IMR-90 (cell line): ENCODE measurements around the gene CDKAL1. TPM values are rescaled to one million over a fixed set of nuclear protein-coding genes. Genes with fewer than 3 reads are reported as not detected.

Experiments
- ATAC-seq: fragments of 200-7000 bp; cut with Tn5 transposase; 2 replicates; pipeline ENCODE4 v1.9.1; 2020; ENCODE audit warnings: low read depth, mild to moderate bottlenecking, moderate library complexity
- BruUV-seq: library from RNA; stranded (reverse); fragments of 400-500 nt; replicated peaks from 2 replicates; lab custom pipeline; 2021; lab: Mats Ljungman, UMichigan
- CTCF ChIA-PET: fragments of 300-600 bp; formaldehyde crosslinking; extraction: SDS; loops from one replicate; lab custom pipeline; 2021; ENCODE audit warnings: antibody characterized with exemption; lab: Yijun Ruan, JAX
- POLR2A ChIA-PET: fragments of 300-600 bp; sonication (Branson Sonifier 250); formaldehyde crosslinking; loops from one replicate; lab custom pipeline; 2022; ENCODE audit warnings: antibody characterized with exemption; ENCODE audit not compliant: unreplicated experiment; lab: Charles Lee
- DNase-seq: peaks from one replicate; pipeline ENCODE4 v3.0.0; 2013
- H2AFZ ChIP-seq: replicated peaks from 2 replicates; pipeline ENCODE3; 2013; ENCODE audit warnings: low read length, mild to moderate bottlenecking; ENCODE audit not compliant: poor library complexity
- H2AK5ac ChIP-seq: 2 replicates; pipeline ENCODE4 v1.6.1; 2013; ENCODE audit warnings: low read depth, low read length, inconsistent platforms
- H2AK9ac ChIP-seq: replicated peaks from 2 replicates; pipeline ENCODE3; 2013; ENCODE audit warnings: mild to moderate bottlenecking, low read depth, low read length, moderate library complexity; ENCODE audit not compliant: poor library complexity
- H2BK120ac ChIP-seq: 2 replicates; pipeline ENCODE4 v1.6.1; 2013; ENCODE audit warnings: low read depth, low read length, inconsistent platforms
- H2BK15ac ChIP-seq: 3 replicates; pipeline ENCODE4 v1.6.1; 2013; ENCODE audit warnings: low read depth, low read length, inconsistent platforms
- H2BK20ac ChIP-seq: 2 replicates; pipeline ENCODE4 v1.6.1; 2013; ENCODE audit warnings: low read depth, mild to moderate bottlenecking, inconsistent platforms, low read length, moderate library complexity
- H2BK5ac ChIP-seq: 2 replicates; pipeline ENCODE4 v1.6.1; 2013; ENCODE audit warnings: mild to moderate bottlenecking, low read depth, low read length, inconsistent platforms; ENCODE audit not compliant: poor library complexity, severe bottlenecking
- H3K14ac ChIP-seq: replicated peaks from 2 replicates; pipeline ENCODE4 v1.6.1; 2013; ENCODE audit warnings: low read depth, low read length, inconsistent platforms
- H3K18ac ChIP-seq: 2 replicates; pipeline ENCODE4 v1.6.1; 2013; ENCODE audit warnings: low read depth, low read length, control low read depth
- H3K23ac ChIP-seq: 2 replicates; pipeline ENCODE4 v1.6.1; 2013; ENCODE audit warnings: low read depth, low read length, inconsistent platforms
- H3K27ac ChIP-seq: 2 replicates; pipeline ENCODE4 v1.5.1; 2013; ENCODE audit warnings: mild to moderate bottlenecking, control low read depth, low read length; ENCODE audit not compliant: insufficient read depth
- H3K27me3 ChIP-seq: 2 replicates; pipeline ENCODE4 v1.6.1; 2013; ENCODE audit warnings: low read length; ENCODE audit not compliant: control insufficient read depth, insufficient read depth
- H3K36me3 ChIP-seq: 2 replicates; pipeline ENCODE4 v1.6.1; 2013; ENCODE audit warnings: low read length, mixed read lengths; ENCODE audit not compliant: control insufficient read depth, insufficient read depth
- H3K4ac ChIP-seq: 2 replicates; pipeline ENCODE4 v1.6.1; 2013; ENCODE audit warnings: low read depth, low read length, inconsistent platforms
- H3K4me1 ChIP-seq: 2 replicates; pipeline ENCODE4 v1.6.1; 2013; ENCODE audit warnings: low read length, mixed read lengths; ENCODE audit not compliant: control insufficient read depth, insufficient read depth
- H3K4me2 ChIP-seq: 2 replicates; pipeline ENCODE4 v1.6.1; 2013; ENCODE audit warnings: low read depth, mild to moderate bottlenecking, control low read depth, low read length, moderate library complexity
- H3K4me3 ChIP-seq: 2 replicates; pipeline ENCODE4 v1.5.1; 2013; ENCODE audit warnings: low read depth, mild to moderate bottlenecking, control low read depth, low read length, moderate library complexity; ENCODE audit not compliant: insufficient read depth
- H3K56ac ChIP-seq: 2 replicates; pipeline ENCODE4 v1.6.1; 2013; ENCODE audit warnings: low read length, inconsistent platforms; ENCODE audit not compliant: insufficient read depth; ENCODE audit errors: extremely low read depth
- H3K79me1 ChIP-seq, 2 experiments: 2 replicates each; pipeline ENCODE4 v1.6.1; 2013; ENCODE audit warnings: low read length in 2 of 2, inconsistent platforms in 1 of 2, low read depth in 1 of 2
- H3K9ac ChIP-seq: 2 replicates; pipeline ENCODE4 v1.6.1; 2013; ENCODE audit warnings: low read depth, low read length, control low read depth
- H3K9me1 ChIP-seq: 2 replicates; pipeline ENCODE4 v1.6.1; 2013; ENCODE audit warnings: low read length, inconsistent platforms; ENCODE audit not compliant: insufficient read depth
- H3K9me3 ChIP-seq: 2 replicates; pipeline ENCODE4 v1.6.1; 2013; ENCODE audit warnings: low read length; ENCODE audit not compliant: control insufficient read depth, insufficient read depth
- H4K20me1 ChIP-seq: 2 replicates; pipeline ENCODE4 v1.6.1; 2013; ENCODE audit warnings: low read length, inconsistent platforms; ENCODE audit not compliant: insufficient read depth
- H4K5ac ChIP-seq: 2 replicates; pipeline ENCODE4 v1.6.1; 2013; ENCODE audit warnings: mild to moderate bottlenecking, low read depth, low read length, control low read depth
- H4K8ac ChIP-seq, 2 experiments: 2 replicates each; pipeline ENCODE4 v1.6.1; 2013; ENCODE audit warnings: low read depth in 2 of 2, low read length in 2 of 2, control low read depth in 1 of 2, inconsistent platforms in 1 of 2
- H4K91ac ChIP-seq: 2 replicates; pipeline ENCODE4 v1.6.1; 2013; ENCODE audit warnings: low read depth, low read length, inconsistent platforms; ENCODE audit not compliant: insufficient read depth
- CHD1 ChIP-seq: IDR thresholded peaks from 2 replicates; pipeline ENCODE4 v1.6.1; 2012; ENCODE audit warnings: low read depth, low read length, improper control_type of control experiment
- MAZ ChIP-seq: IDR thresholded peaks from 2 replicates; pipeline ENCODE4 v1.6.1; 2012; ENCODE audit warnings: low read depth, mild to moderate bottlenecking, low read length, improper control_type of control experiment, moderate library complexity, borderline replicate concordance
- NFE2L2 ChIP-seq: fragments of 150-350 bp; IDR thresholded peaks from 2 replicates; pipeline ENCODE4 v1.6.1; 2016; ENCODE audit warnings: low read depth, mild to moderate bottlenecking, low read length
- POLR2A ChIP-seq: IDR thresholded peaks from 2 replicates; pipeline ENCODE4 v1.6.1; 2012; ENCODE audit warnings: mild to moderate bottlenecking, low read depth, low read length
- RCOR1 ChIP-seq: IDR thresholded peaks from 2 replicates; pipeline ENCODE4 v1.6.1; 2012; ENCODE audit warnings: mild to moderate bottlenecking, low read length, improper control_type of control experiment; ENCODE audit not compliant: insufficient replicate concordance
- RFX5 ChIP-seq: IDR thresholded peaks from 2 replicates; pipeline ENCODE4 v1.8.0; 2012; ENCODE audit warnings: low read depth, mild to moderate bottlenecking, low read length, moderate library complexity
- SMC3 ChIP-seq: fragments of 150-350 bp; IDR thresholded peaks from 2 replicates; pipeline ENCODE4 v1.6.1; 2016; ENCODE audit warnings: low read depth, mild to moderate bottlenecking, antibody characterized with exemption, low read length, moderate library complexity
- WGBS, 2 experiments: methylation state at CpG; one replicate each; pipeline versions ENCODE4 v1.1.5 to v1.1.7; 2013; ENCODE audit warnings: missing lambda C conversion rate in 2 of 2; ENCODE audit not compliant: insufficient read length in 1 of 2; ENCODE audit errors: extremely low coverage in 2 of 2; 5-methylcytosine and 5-hydroxymethylcytosine counted together
- dilution Hi-C: fragments of 300-500 bp; cut with HindIII; formaldehyde crosslinking; loops from one replicate; pipeline ENCODE4 v1.14.3; 2018; ENCODE audit warnings: low sequenced_read_pairs; ENCODE audit not compliant: unreplicated experiment
- in situ Hi-C: fragments of 300-500 bp; cut with MboI; formaldehyde crosslinking; loops from 3 replicates; pipeline ENCODE4 v1.14.3; 2019; ENCODE audit warnings: low sequenced_read_pairs, inconsistent platforms, mixed read lengths
- intact Hi-C: fragments of 100-400 bp; cut with micrococcal nuclease; formaldehyde crosslinking; loops from 2 replicates; pipeline ENCODE4 v1.10.0; 2022
- polyA plus RNA-seq, 3 experiments: library from polyadenylated mRNA; depleted of rRNA; stranded (reverse); fragments of >200 nt; gene quantifications; 2 replicates each; pipeline ENCODE4 v1.2.3, GENCODE V29; 2012; ENCODE audit warnings: low replicate concordance in 1 of 3
- total RNA-seq: library from RNA; depleted of rRNA; stranded (reverse); fragments of >200 nt; gene quantifications from 2 replicates; pipeline ENCODE4 v1.2.3, GENCODE V29; 2012
- TF ChIP-seq, protein P1 (sequence below): fragments of 150-350 bp; IDR thresholded peaks from 2 replicates; pipeline ENCODE4 v1.6.1; 2017; ENCODE audit warnings: mild to moderate bottlenecking, antibody characterized with exemption, low read length, low read depth
- TF ChIP-seq, protein P2 (sequence below): conservative IDR thresholded peaks from 2 replicates; pipeline ENCODE4 v1.5.1; 2012; ENCODE audit warnings: mild to moderate bottlenecking, low read depth, low read length, improper control_type of control experiment
- TF ChIP-seq, protein P3 (sequence below): fragments of 150-350 bp; IDR thresholded peaks from 2 replicates; pipeline ENCODE4 v1.6.1; 2016; ENCODE audit warnings: low read depth, mild to moderate bottlenecking, low read length, moderate library complexity, borderline replicate concordance

Gene CDKAL1
- total and polyA plus RNA-seq, 2 of the 4 experiments (the other 2 are of a cell fraction), result 3.7 to 13.1 TPM

DNA sequence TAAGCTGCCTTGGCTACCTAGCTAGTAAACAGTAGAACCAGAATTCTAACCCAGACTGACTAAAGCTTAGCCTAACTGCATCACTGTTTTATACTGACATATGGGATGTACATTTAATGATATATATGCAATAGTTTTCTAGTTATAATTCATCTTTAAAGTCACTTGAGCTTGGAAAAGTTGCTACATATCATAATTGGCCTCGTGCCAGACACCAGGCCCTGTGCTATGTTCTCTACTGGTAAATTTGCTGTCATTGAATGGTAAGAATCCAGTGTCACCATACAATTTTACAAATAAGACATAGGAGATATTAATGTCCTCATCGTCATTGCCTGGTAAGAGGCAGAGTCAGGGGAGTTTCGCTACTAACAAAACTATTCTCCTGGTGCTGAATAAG lies 396.8 kb downstream of the CDKAL1 start:
- in situ Hi-C loops (no loop called here), intact Hi-C loops (no loop called here), dilution Hi-C loops (no loop called here)
- ChIA-PET CTCF (no interaction called here), POLR2A (no interaction called here)
- DNase-seq, result no peak
- Histone ChIP-seq H3K4ac (no peak overlapping the region), H3K56ac (no peak overlapping the region), H2BK120ac (no peak overlapping the region), H3K36me3 (no peaks in the 10 kb centered on the region), H4K91ac (no peak overlapping the region), H4K20me1 (no peaks in the 10 kb centered on the region), H4K5ac (no peak overlapping the region), H3K4me2 (no peak overlapping the region), H3K4me1 (peaks cover 7% of the 10 kb centered on the region), H4K8ac (no peak overlapping the region), H2BK5ac (no peak overlapping the region), H2BK20ac (no peak overlapping the region), H3K9me1 (peaks cover 4% of the 10 kb centered on the region), H3K23ac (no peak overlapping the region), H3K4me3 (no peak overlapping the region), H3K9me3 (no peaks in the 10 kb centered on the region), H2AK9ac (no peak overlapping the region), H3K14ac (no peak overlapping the region), H2AFZ (no peak overlapping the region), H3K27ac (no peak overlapping the region), H2BK15ac (no peak overlapping the region), H3K27me3 (no peaks in the 10 kb centered on the region), H3K9ac (no peak overlapping the region), H3K18ac (no peak overlapping the region), H3K79me1 (0 out of 4 replicates have a peak, but pooled peaks cover 0 to 4% of the 10 kb centered on the region in 2 experiments), H2AK5ac (no peak overlapping the region)
- BruUV-seq, result no TSS peak
- no peak for ATAC-seq
- TF ChIP-seq, protein P1, sequence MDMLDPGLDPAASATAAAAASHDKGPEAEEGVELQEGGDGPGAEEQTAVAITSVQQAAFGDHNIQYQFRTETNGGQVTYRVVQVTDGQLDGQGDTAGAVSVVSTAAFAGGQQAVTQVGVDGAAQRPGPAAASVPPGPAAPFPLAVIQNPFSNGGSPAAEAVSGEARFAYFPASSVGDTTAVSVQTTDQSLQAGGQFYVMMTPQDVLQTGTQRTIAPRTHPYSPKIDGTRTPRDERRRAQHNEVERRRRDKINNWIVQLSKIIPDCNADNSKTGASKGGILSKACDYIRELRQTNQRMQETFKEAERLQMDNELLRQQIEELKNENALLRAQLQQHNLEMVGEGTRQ, result no peak
- TF ChIP-seq MAZ (no peak), CHD1 (no peak), RCOR1 (no peak), POLR2A (no peak), SMC3 (no peak), RFX5 (no peak), NFE2L2 (no peak)
- TF ChIP-seq, protein P2, sequence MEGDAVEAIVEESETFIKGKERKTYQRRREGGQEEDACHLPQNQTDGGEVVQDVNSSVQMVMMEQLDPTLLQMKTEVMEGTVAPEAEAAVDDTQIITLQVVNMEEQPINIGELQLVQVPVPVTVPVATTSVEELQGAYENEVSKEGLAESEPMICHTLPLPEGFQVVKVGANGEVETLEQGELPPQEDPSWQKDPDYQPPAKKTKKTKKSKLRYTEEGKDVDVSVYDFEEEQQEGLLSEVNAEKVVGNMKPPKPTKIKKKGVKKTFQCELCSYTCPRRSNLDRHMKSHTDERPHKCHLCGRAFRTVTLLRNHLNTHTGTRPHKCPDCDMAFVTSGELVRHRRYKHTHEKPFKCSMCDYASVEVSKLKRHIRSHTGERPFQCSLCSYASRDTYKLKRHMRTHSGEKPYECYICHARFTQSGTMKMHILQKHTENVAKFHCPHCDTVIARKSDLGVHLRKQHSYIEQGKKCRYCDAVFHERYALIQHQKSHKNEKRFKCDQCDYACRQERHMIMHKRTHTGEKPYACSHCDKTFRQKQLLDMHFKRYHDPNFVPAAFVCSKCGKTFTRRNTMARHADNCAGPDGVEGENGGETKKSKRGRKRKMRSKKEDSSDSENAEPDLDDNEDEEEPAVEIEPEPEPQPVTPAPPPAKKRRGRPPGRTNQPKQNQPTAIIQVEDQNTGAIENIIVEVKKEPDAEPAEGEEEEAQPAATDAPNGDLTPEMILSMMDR, result no peak
- TF ChIP-seq, protein P3, sequence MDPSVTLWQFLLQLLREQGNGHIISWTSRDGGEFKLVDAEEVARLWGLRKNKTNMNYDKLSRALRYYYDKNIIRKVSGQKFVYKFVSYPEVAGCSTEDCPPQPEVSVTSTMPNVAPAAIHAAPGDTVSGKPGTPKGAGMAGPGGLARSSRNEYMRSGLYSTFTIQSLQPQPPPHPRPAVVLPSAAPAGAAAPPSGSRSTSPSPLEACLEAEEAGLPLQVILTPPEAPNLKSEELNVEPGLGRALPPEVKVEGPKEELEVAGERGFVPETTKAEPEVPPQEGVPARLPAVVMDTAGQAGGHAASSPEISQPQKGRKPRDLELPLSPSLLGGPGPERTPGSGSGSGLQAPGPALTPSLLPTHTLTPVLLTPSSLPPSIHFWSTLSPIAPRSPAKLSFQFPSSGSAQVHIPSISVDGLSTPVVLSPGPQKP, result no peak
- no CpG with 5 or more reads among the region's 3 CpGs for WGBS, 2 experiments
